ENCODE results near the gene PACRG. TPM values are rescaled to one million over a fixed set of nuclear protein-coding genes. Genes with fewer than 3 reads are reported as not detected.

The PACRG gene
- total and polyA plus RNA-seq, 4 donors = 0.47 to 3.8 (median 2.4) TPM

GRCh38 chr6:162964488-162965140 is 236.8 kb downstream of the PACRG start:
- no peak for DNase-seq (ENCODE audit: low spot score)
- Histone ChIP-seq H3K4me3 (ENCODE audit: low read depth in 1 of 3, low read length in 3 of 3) (no peak overlapping the region), H3K27me3 (ENCODE audit: control insufficient read depth in 4 of 4, insufficient read depth in 4 of 4, low read length in 3 of 4) (no peaks in the 10 kb centered on the region), H3K4me1 (ENCODE audit: control insufficient read depth in 4 of 4, insufficient read depth in 4 of 4, low read length in 3 of 4) (no peaks in the 10 kb centered on the region), H3K27ac (ENCODE audit: low read depth in 1 of 2, low read length in 2 of 2) (no peak overlapping the region), H3K9me3 (ENCODE audit: control insufficient read depth in 4 of 4, low read length in 3 of 4) (no peaks in the 10 kb centered on the region), H3K36me3 (ENCODE audit: control insufficient read depth in 4 of 4, insufficient read depth in 3 of 4, low read depth in 1 of 4, low read length in 3 of 4) (no peaks in the 10 kb centered on the region), H3K9ac (ENCODE audit: low read depth in 1 of 2, low read length in 2 of 2) (no peak overlapping the region)
- TF ChIP-seq CTCF (IDR thresholded peaks at IDR 0.05; ENCODE audit: low read depth, low read length, missing input control) (no peak), HNF4A (conservative IDR thresholded peaks at IDR 0.05) (no peak), YY1 (IDR thresholded peaks at IDR 0.05) (no peak), JUND (IDR thresholded peaks at IDR 0.05) (no peak), EGR1 (IDR thresholded peaks at IDR 0.05; ENCODE audit: low read depth in 2 of 2) (no peak)
- 75% methylated on average over 6 of the region's 6 CpGs for WGBS

- Histone ChIP-seq H3K4me3 (ENCODE audit: low read depth in 1 of 3, low read length in 3 of 3) (no peak overlapping the region), H3K9ac (ENCODE audit: low read depth in 1 of 2, low read length in 2 of 2) (no peak overlapping the region), H3K27me3 (ENCODE audit: control insufficient read depth in 4 of 4, insufficient read depth in 4 of 4, low read length in 3 of 4) (no peaks in the 10 kb centered on the region), H3K9me3 (ENCODE audit: control insufficient read depth in 4 of 4, low read length in 3 of 4) (no peaks in the 10 kb centered on the region), H3K27ac (ENCODE audit: low read depth in 1 of 2, low read length in 2 of 2) (no peak overlapping the region), H3K36me3 (ENCODE audit: control insufficient read depth in 4 of 4, insufficient read depth in 3 of 4, low read depth in 1 of 4, low read length in 3 of 4) (no peaks in the 10 kb centered on the region), H3K4me1 (ENCODE audit: control insufficient read depth in 4 of 4, insufficient read depth in 4 of 4, low read length in 3 of 4) (no peaks in the 10 kb centered on the region)
- WGBS = 89% methylated on average over 1 of the region's 1 CpG
- TF ChIP-seq CTCF (IDR thresholded peaks at IDR 0.05; ENCODE audit: low read depth, low read length, missing input control) (no peak), MAX (IDR thresholded peaks at IDR 0.05) (no peak), YY1 (IDR thresholded peaks at IDR 0.05) (no peak), NR2F2 (IDR thresholded peaks at IDR 0.05) (no peak), RAD21 (IDR thresholded peaks at IDR 0.05) (no peak), GABPA (IDR thresholded peaks at IDR 0.05 in 1 of 2, conservative IDR thresholded peaks at IDR 0.05 in 1 of 2) (no peak), RXRA (IDR thresholded peaks at IDR 0.05) (no peak), HNF4A (conservative IDR thresholded peaks at IDR 0.05) (no peak), FOXA1 (IDR thresholded peaks at IDR 0.05) (no peak), TAF1 (conservative IDR thresholded peaks at IDR 0.05) (no peak), HNF4G (IDR thresholded peaks at IDR 0.05) (no peak)
- TF ChIP-seq, protein P1, sequence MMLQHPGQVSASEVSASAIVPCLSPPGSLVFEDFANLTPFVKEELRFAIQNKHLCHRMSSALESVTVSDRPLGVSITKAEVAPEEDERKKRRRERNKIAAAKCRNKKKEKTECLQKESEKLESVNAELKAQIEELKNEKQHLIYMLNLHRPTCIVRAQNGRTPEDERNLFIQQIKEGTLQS (IDR thresholded peaks at IDR 0.05) = no peak
- TF ChIP-seq, protein P2, sequence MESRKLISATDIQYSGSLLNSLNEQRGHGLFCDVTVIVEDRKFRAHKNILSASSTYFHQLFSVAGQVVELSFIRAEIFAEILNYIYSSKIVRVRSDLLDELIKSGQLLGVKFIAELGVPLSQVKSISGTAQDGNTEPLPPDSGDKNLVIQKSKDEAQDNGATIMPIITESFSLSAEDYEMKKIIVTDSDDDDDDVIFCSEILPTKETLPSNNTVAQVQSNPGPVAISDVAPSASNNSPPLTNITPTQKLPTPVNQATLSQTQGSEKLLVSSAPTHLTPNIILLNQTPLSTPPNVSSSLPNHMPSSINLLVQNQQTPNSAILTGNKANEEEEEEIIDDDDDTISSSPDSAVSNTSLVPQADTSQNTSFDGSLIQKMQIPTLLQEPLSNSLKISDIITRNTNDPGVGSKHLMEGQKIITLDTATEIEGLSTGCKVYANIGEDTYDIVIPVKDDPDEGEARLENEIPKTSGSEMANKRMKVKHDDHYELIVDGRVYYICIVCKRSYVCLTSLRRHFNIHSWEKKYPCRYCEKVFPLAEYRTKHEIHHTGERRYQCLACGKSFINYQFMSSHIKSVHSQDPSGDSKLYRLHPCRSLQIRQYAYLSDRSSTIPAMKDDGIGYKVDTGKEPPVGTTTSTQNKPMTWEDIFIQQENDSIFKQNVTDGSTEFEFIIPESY (IDR thresholded peaks at IDR 0.05) = no peak
- no peak for DNase-seq (ENCODE audit: low spot score)
Measured at GRCh38 chr6:162965366-162965765, 237.6 kb downstream of the PACRG start.
